HEK293 (cell line): ENCODE measurements around the gene FGD4.

Source experiments
- CTCF ChIA-PET: fragments of 350-600 bp; formaldehyde crosslinking; extraction: SDS; loops from one replicate; lab custom pipeline; 2021; ENCODE audit warnings: antibody characterized with exemption; lab: Yijun Ruan, JAX
- POLR2A ChIA-PET: fragments of 300-600 bp; formaldehyde crosslinking; extraction: SDS; loops from one replicate; lab custom pipeline; 2020; ENCODE audit warnings: antibody characterized with exemption, inconsistent platforms; lab: Yijun Ruan, JAX
- H3K27ac ChIP-seq: fragments of 200-500 bp; sonication (Bioruptor generic); 2 replicates; pipeline ENCODE4 v1.5.1; 2014; ENCODE audit warnings: low read depth, low read length, control low read depth, inconsistent platforms; ENCODE audit errors: extremely low read depth
- H3K36me3 ChIP-seq, 2 experiments: fragments of 200-500 bp in 1 of 2; sonication (Bioruptor generic) in 1 of 2; 1 replicate in 1 of 2; 2 replicates in 1 of 2; pipeline ENCODE4 v1.5.1; 2014 to 2017; ENCODE audit warnings: inconsistent platforms in 2 of 2, low read length in 2 of 2; ENCODE audit not compliant: control insufficient read depth in 2 of 2, insufficient read depth in 1 of 2
- H3K4me1 ChIP-seq: fragments of 200-500 bp; sonication (Bioruptor generic); 2 replicates; pipeline ENCODE4 v1.5.1; 2014; ENCODE audit warnings: mild to moderate bottlenecking, low read length, inconsistent platforms; ENCODE audit not compliant: control insufficient read depth, insufficient read depth
- H3K4me3 ChIP-seq: 2 replicates; pipeline ENCODE4 v1.5.1; 2011; ENCODE audit warnings: low read depth, mild to moderate bottlenecking, control low read depth, low read length, moderate library complexity
- H3K9me3 ChIP-seq: fragments of 200-500 bp; sonication (Bioruptor generic); 2 replicates; pipeline ENCODE4 v1.5.1; 2014; ENCODE audit warnings: low read depth, low read length, inconsistent platforms; ENCODE audit not compliant: control insufficient read depth, insufficient read depth
- GLI4 ChIP-seq: fragments of 450-650 bp; formaldehyde crosslinking; IDR thresholded peaks from 2 replicates; pipeline ENCODE4 v1.5.1; 2016; ENCODE audit warnings: missing biosample characterization, missing genetic modification characterization
- KLF10 ChIP-seq: fragments of 450-650 bp; IDR thresholded peaks from 2 replicates; pipeline ENCODE4 v1.5.1; 2018; ENCODE audit warnings: missing biosample characterization, mild to moderate bottlenecking, missing genetic modification characterization
- OVOL3 ChIP-seq: fragments of 450-650 bp; formaldehyde crosslinking; IDR thresholded peaks from 2 replicates; pipeline ENCODE4 v1.5.1; 2016; ENCODE audit warnings: missing biosample characterization, missing genetic modification characterization
- SALL2 ChIP-seq: fragments of 450-650 bp; formaldehyde crosslinking; IDR thresholded peaks from 2 replicates; pipeline ENCODE4 v1.5.0; 2017; ENCODE audit warnings: missing biosample characterization, mild to moderate bottlenecking, missing genetic modification characterization, borderline replicate concordance
- ZBTB17 ChIP-seq: fragments of 450-650 bp; formaldehyde crosslinking; IDR thresholded peaks from 2 replicates; pipeline ENCODE4 v1.5.1; 2016; ENCODE audit warnings: missing biosample characterization, missing genetic modification characterization
- ZFP37 ChIP-seq: fragments of 450-650 bp; formaldehyde crosslinking; IDR thresholded peaks from 2 replicates; pipeline ENCODE4 v1.5.1; 2016; ENCODE audit warnings: missing biosample characterization, missing genetic modification characterization
- ZFP41 ChIP-seq: fragments of 450-650 bp; formaldehyde crosslinking; IDR thresholded peaks from 2 replicates; pipeline ENCODE4 v1.5.1; 2016; ENCODE audit warnings: missing biosample characterization, missing genetic modification characterization, borderline replicate concordance
- ZNF112 ChIP-seq: fragments of 450-650 bp; formaldehyde crosslinking; IDR thresholded peaks from 2 replicates; pipeline ENCODE4 v1.5.0; 2017; ENCODE audit warnings: missing biosample characterization, missing genetic modification characterization
- ZNF18 ChIP-seq: fragments of 450-650 bp; formaldehyde crosslinking; IDR thresholded peaks from 2 replicates; pipeline ENCODE4 v1.5.1; 2016; ENCODE audit warnings: missing biosample characterization, missing genetic modification characterization
- ZNF221 ChIP-seq: fragments of 450-650 bp; formaldehyde crosslinking; IDR thresholded peaks from 2 replicates; pipeline ENCODE4 v1.5.1; 2017; ENCODE audit warnings: missing biosample characterization, missing genetic modification characterization, borderline replicate concordance
- ZNF302 ChIP-seq: fragments of 450-650 bp; formaldehyde crosslinking; IDR thresholded peaks from 2 replicates; pipeline ENCODE4 v1.5.1; 2016; ENCODE audit warnings: missing biosample characterization, missing genetic modification characterization, low read depth
- ZNF350 ChIP-seq: fragments of 450-650 bp; formaldehyde crosslinking; IDR thresholded peaks from 2 replicates; pipeline ENCODE4 v1.5.0; 2017; ENCODE audit warnings: missing biosample characterization, mild to moderate bottlenecking, missing genetic modification characterization
- ZNF394 ChIP-seq: fragments of 450-650 bp; formaldehyde crosslinking; IDR thresholded peaks from 2 replicates; pipeline ENCODE4 v1.5.1; 2016; ENCODE audit warnings: missing biosample characterization, missing genetic modification characterization, mild to moderate bottlenecking, moderate library complexity, borderline replicate concordance
- ZNF433 ChIP-seq: fragments of 450-650 bp; formaldehyde crosslinking; IDR thresholded peaks from 2 replicates; pipeline ENCODE4 v1.5.1; 2016; ENCODE audit warnings: missing biosample characterization, missing genetic modification characterization, low read depth
- ZNF585B ChIP-seq: fragments of 450-650 bp; formaldehyde crosslinking; IDR thresholded peaks from 2 replicates; pipeline ENCODE4 v1.5.1; 2016; ENCODE audit warnings: missing biosample characterization, missing genetic modification characterization
- ZSCAN18 ChIP-seq: fragments of 450-650 bp; formaldehyde crosslinking; IDR thresholded peaks from 2 replicates; pipeline ENCODE4 v1.5.1; 2016; ENCODE audit warnings: missing biosample characterization, missing genetic modification characterization
- TF ChIP-seq, protein P1 (sequence below): fragments of 450-650 bp; formaldehyde crosslinking; IDR thresholded peaks from 2 replicates; pipeline ENCODE4 v1.5.1; 2016; ENCODE audit warnings: missing biosample characterization, missing genetic modification characterization, borderline replicate concordance
- TF ChIP-seq, protein P2 (sequence below): fragments of 450-650 bp; formaldehyde crosslinking; IDR thresholded peaks from 2 replicates; pipeline ENCODE4 v1.5.1; 2016; ENCODE audit warnings: missing biosample characterization, missing genetic modification characterization

The FGD4 gene

DNA sequence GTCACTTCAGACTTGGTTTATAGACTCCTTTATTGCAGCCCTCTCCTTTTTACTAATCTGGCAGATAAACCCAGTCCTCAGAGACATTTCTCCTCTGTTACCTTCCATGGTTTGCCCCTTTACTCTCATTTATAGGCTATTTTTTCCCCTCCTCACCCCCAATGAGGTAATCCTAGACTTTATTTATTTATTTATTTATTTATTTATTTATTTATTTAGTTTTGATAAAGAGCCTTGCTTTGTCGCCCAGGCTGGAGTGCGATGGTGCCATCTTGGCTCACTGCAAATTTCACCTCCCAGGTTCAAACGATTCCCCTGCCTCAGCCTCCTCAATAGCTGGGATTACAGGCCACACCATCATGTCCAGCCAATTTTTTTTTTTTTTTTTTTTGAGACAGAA lies 8.4 kb downstream of the FGD4 start (continued):
- TF ChIP-seq, protein P1, sequence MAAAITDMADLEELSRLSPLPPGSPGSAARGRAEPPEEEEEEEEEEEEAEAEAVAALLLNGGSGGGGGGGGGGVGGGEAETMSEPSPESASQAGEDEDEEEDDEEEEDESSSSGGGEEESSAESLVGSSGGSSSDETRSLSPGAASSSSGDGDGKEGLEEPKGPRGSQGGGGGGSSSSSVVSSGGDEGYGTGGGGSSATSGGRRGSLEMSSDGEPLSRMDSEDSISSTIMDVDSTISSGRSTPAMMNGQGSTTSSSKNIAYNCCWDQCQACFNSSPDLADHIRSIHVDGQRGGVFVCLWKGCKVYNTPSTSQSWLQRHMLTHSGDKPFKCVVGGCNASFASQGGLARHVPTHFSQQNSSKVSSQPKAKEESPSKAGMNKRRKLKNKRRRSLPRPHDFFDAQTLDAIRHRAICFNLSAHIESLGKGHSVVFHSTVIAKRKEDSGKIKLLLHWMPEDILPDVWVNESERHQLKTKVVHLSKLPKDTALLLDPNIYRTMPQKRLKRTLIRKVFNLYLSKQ (tag by site-specific recombination), result 0 out of 2 replicates have a peak, but pooled peaks have one; percentile 15
- 0 out of 2 replicates have a peak, but pooled peaks have one; percentile 16 for TF ChIP-seq ZNF433
- TF ChIP-seq OVOL3 (tag by site-specific recombination), result peak; percentile 36; the same call in 1 of the 2 replicates
- TF ChIP-seq ZNF394, result peak; percentile 93
- TF ChIP-seq ZNF18 (tag by site-specific recombination), result no peak
- TF ChIP-seq, all 188 proteins: peak for 27

DNA sequence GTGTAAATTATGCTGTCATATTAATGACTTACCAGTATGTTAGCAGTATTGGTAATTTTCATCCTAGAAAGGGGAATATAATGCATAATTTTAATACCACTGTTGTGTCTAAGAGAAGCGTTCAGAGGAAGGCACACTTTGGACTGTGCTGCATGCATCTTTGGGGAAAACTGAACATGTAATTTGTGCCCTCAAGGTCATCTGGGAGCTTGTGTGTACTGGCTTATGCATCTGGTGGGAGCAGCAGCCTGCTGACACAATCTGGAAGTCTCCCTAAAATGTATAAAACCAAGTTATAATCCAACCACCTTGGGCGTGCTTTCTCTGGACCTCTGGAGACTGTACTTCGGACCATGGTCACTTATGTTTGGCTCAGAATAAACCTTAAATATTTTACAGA lies 14.1 kb downstream of the FGD4 start:
- Histone ChIP-seq H3K9me3 (no peaks in the 10 kb centered on the region), H3K27ac (no peak overlapping the region), H3K36me3 (no peaks in the 10 kb centered on the region; a peak in 1 of 3 replicates), H3K4me1 (no peaks in the 10 kb centered on the region), H3K4me3 (no peak overlapping the region)
- ChIA-PET CTCF (interaction anchor here (0.6 kb wide), 1 partner anchor 44 kb away, joined by 4 read pairs; no protein-coding TSS in a partner anchor), POLR2A (no interaction called here)
- TF ChIP-seq ZNF112 (tag by site-specific recombination) (no peak), ZFP41 (tag by site-specific recombination) (no peak), ZBTB17 (tag by site-specific recombination) (no peak), ZNF394 (no peak), ZNF302 (tag by site-specific recombination) (no peak), KLF10 (tag by site-specific recombination) (no peak), ZSCAN18 (tag by site-specific recombination) (no peak), SALL2 (no peak)

GRCh38 chr12:32418221-32418620 lies 18.9 kb downstream of the FGD4 start:
- POLR2A ChIA-PET, result no interaction called here
- H3K4me1 ChIP-seq, result peaks cover 4% of the 10 kb centered on the region

More at GRCh38 chr12:32418221-32418620, 18.9 kb downstream of the FGD4 start:
- Histone ChIP-seq H3K36me3 (no peaks in the 10 kb centered on the region), H3K27ac (no peak overlapping the region), H3K9me3 (no peaks in the 10 kb centered on the region), H3K4me3 (no peak overlapping the region)
- CTCF ChIA-PET, result no interaction called here
- TF ChIP-seq ZNF585B (tag by site-specific recombination) (no peak), ZNF350 (tag by site-specific recombination) (no peak), GLI4 (tag by site-specific recombination) (no peak), ZFP37 (tag by site-specific recombination) (no peak), ZNF221 (tag by site-specific recombination) (no peak)
- TF ChIP-seq, protein P2, sequence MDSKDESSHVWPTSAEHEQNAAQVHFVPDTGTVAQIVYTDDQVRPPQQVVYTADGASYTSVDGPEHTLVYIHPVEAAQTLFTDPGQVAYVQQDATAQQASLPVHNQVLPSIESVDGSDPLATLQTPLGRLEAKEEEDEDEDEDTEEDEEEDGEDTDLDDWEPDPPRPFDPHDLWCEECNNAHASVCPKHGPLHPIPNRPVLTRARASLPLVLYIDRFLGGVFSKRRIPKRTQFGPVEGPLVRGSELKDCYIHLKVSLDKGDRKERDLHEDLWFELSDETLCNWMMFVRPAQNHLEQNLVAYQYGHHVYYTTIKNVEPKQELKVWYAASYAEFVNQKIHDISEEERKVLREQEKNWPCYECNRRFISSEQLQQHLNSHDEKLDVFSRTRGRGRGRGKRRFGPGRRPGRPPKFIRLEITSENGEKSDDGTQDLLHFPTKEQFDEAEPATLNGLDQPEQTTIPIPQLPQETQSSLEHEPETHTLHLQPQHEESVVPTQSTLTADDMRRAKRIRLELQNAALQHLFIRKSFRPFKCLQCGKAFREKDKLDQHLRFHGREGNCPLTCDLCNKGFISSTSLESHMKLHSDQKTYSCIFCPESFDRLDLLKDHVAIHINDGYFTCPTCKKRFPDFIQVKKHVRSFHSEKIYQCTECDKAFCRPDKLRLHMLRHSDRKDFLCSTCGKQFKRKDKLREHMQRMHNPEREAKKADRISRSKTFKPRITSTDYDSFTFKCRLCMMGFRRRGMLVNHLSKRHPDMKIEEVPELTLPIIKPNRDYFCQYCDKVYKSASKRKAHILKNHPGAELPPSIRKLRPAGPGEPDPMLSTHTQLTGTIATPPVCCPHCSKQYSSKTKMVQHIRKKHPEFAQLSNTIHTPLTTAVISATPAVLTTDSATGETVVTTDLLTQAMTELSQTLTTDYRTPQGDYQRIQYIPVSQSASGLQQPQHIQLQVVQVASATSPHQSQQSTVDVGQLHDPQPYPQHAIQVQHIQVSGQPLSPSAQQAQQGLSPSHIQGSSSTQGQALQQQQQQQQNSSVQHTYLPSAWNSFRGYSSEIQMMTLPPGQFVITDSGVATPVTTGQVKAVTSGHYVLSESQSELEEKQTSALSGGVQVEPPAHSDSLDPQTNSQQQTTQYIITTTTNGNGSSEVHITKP, result no peak
